ENCODE results near the gene BDH1. TPM values are rescaled to one million over a fixed set of nuclear protein-coding genes. Genes with fewer than 3 reads are reported as not detected.

BDH1 gene
- total and polyA plus RNA-seq, 2 of the 8 experiments (the other 6 are each of a cell fraction or from before 2014, with no cell fraction given), result 27.2 to 28.1 TPM

DNA sequence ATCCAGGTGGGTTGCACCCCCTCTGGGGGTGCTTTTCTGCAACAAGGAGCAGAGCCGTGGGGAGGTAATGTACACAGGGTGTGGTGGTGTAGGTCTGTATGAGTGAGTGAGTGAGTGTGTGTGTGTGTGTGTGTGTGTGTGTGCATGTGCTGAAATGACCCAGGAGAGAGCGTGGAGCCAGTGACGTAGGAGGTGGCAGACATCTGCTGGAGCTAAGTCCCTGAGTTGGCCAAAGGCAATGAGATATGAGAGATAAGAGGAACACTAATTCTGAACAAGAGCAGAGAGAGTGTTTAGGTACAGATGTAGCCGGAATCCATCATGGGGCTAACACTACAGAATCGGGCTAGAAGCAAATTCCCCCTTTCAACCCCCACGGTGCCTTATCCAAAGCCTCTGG lies 27.6 kb downstream of the BDH1 start:
- no peak overlapping the region for H2BK120ac ChIP-seq (replicated peaks; ENCODE audit: low read depth, low read length)
- no peak overlapping the region for H4K8ac ChIP-seq (ENCODE audit: extremely low read depth, insufficient read depth, low read length)
- no peak overlapping the region for H3K18ac ChIP-seq (ENCODE audit: extremely low read depth, low read length)
- no peak overlapping the region for H3K4me2 ChIP-seq (ENCODE audit: insufficient read depth in 1 of 2, low read depth in 2 of 2, low read length in 2 of 2)
- H3K4me1 ChIP-seq (replicated peaks in 1 of 4; ENCODE audit: control insufficient read depth in 3 of 4, insufficient read depth in 4 of 4, low read length in 3 of 4), result no peaks in the 10 kb centered on the region
- H3K79me2 ChIP-seq (ENCODE audit: control insufficient read depth in 1 of 2, insufficient read depth in 2 of 2, low read length in 2 of 2), result no peaks in the 10 kb centered on the region
- H3K23ac ChIP-seq (ENCODE audit: insufficient read length), result no peak overlapping the region
- no peak overlapping the region for H4K91ac ChIP-seq (replicated peaks; ENCODE audit: insufficient read length, low read length)
- WGBS, 2 experiments (ENCODE audit: extremely low coverage in 1 of 2, insufficient coverage in 1 of 2, insufficient read length in 1 of 2, insufficient replicate concordance in 2 of 2, low coverage in 1 of 2, low lambda C conversion rate in 2 of 2, missing lambda C conversion rate in 1 of 2), result 90% methylated on average over 6 of the region's 6 CpGs; no CpG with 5 or more reads in 1 of the 2 experiments
- no peak overlapping the region for H4K5ac ChIP-seq (ENCODE audit: insufficient read length, low read depth, low read length)
- H3K9me3 ChIP-seq (ENCODE audit: insufficient read depth in 2 of 2, low read depth in 1 of 2, low read length in 1 of 2), result no peaks in the 10 kb centered on the region
- no peak overlapping the region for H2BK15ac ChIP-seq (ENCODE audit: low read length)
- H3K23me2 ChIP-seq (ENCODE audit: low read depth, low read length), result no peaks in the 10 kb centered on the region; the same call in 1 of the 2 replicates
- H2AK5ac ChIP-seq (ENCODE audit: low read depth, low read length), result no peak overlapping the region
- DNase-seq (ENCODE audit: low read depth in 1 of 2, low spot score in 2 of 2) (no peak), FAIRE-seq (no peak)
- no peak overlapping the region for H3K27ac ChIP-seq (ENCODE audit: low read depth, low read length)
- H2BK12ac ChIP-seq (ENCODE audit: low read depth, low read length), result no peak overlapping the region
- no peak overlapping the region for H2BK20ac ChIP-seq (ENCODE audit: low read length)
- H3K9ac ChIP-seq (replicated peaks in 1 of 4; ENCODE audit: extremely low read depth in 1 of 4, low read depth in 3 of 4, low read length in 3 of 4), result no peak overlapping the region
- no peak for TF ChIP-seq EGR1 (IDR thresholded peaks at IDR 0.05; ENCODE audit: borderline replicate concordance, low read depth, low read length)
- TF ChIP-seq HDAC2 (IDR thresholded peaks at IDR 0.05; ENCODE audit: borderline replicate concordance in 1 of 2, low read depth in 2 of 2, low read length in 2 of 2), result no peak
- TF ChIP-seq EP300 (IDR thresholded peaks at IDR 0.05; ENCODE audit: borderline replicate concordance in 1 of 2, low read depth in 2 of 2, low read length in 2 of 2), result no peak
- no peak for TF ChIP-seq CREB1 (IDR thresholded peaks at IDR 0.05)
- TF ChIP-seq, protein P1, sequence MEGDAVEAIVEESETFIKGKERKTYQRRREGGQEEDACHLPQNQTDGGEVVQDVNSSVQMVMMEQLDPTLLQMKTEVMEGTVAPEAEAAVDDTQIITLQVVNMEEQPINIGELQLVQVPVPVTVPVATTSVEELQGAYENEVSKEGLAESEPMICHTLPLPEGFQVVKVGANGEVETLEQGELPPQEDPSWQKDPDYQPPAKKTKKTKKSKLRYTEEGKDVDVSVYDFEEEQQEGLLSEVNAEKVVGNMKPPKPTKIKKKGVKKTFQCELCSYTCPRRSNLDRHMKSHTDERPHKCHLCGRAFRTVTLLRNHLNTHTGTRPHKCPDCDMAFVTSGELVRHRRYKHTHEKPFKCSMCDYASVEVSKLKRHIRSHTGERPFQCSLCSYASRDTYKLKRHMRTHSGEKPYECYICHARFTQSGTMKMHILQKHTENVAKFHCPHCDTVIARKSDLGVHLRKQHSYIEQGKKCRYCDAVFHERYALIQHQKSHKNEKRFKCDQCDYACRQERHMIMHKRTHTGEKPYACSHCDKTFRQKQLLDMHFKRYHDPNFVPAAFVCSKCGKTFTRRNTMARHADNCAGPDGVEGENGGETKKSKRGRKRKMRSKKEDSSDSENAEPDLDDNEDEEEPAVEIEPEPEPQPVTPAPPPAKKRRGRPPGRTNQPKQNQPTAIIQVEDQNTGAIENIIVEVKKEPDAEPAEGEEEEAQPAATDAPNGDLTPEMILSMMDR (IDR thresholded peaks at IDR 0.05; ENCODE audit: control extremely low read depth in 1 of 3, insufficient read depth in 1 of 3, low read depth in 1 of 3, low read length in 3 of 3), result no peak
- TF ChIP-seq ZNF274 (IDR thresholded peaks at IDR 0.05; ENCODE audit: borderline replicate concordance, extremely low read depth, low read length), result no peak
- TF ChIP-seq GTF2F1 (IDR thresholded peaks at IDR 0.05; ENCODE audit: borderline replicate concordance, low read depth, low read length), result no peak
- TF ChIP-seq BACH1 (IDR thresholded peaks at IDR 0.05; ENCODE audit: low read length), result no peak
- no peak for TF ChIP-seq CBX5 (IDR thresholded peaks at IDR 0.05; ENCODE audit: low read depth, low read length)
- TF ChIP-seq HDAC6 (IDR thresholded peaks at IDR 0.05; ENCODE audit: low read depth, low read length), result no peak
- no peak for TF ChIP-seq GABPA (IDR thresholded peaks at IDR 0.05; ENCODE audit: borderline replicate concordance, insufficient read depth, low read length)
- no peak for TF ChIP-seq POLR2A (IDR thresholded peaks at IDR 0.05; ENCODE audit: control extremely low read depth in 1 of 2, low read depth in 2 of 2, low read length in 2 of 2)
- H3K4ac ChIP-seq (replicated peaks; ENCODE audit: insufficient read length, low read depth, low read length), result no peak overlapping the region
- no peak overlapping the region for H2AFZ ChIP-seq (ENCODE audit: low read length)
- no peak overlapping the region for H3K56ac ChIP-seq (replicated peaks; ENCODE audit: insufficient read length, low read depth, low read length)
- no peaks in the 10 kb centered on the region for H3K79me1 ChIP-seq (ENCODE audit: low read depth, low read length)
- H3K27me3 ChIP-seq (replicated peaks in 1 of 4; ENCODE audit: control insufficient read depth in 3 of 4, extremely low read depth in 1 of 4, insufficient read depth in 3 of 4, low read length in 3 of 4), result no peaks in the 10 kb centered on the region
- no peaks in the 10 kb centered on the region for H4K20me1 ChIP-seq (replicated peaks in 1 of 2; ENCODE audit: control insufficient read depth in 1 of 2, insufficient read depth in 2 of 2, low read length in 2 of 2)
- POLR2A ChIA-PET (ENCODE audit: partially characterized antibody), result no interaction called here
- H3K36me3 ChIP-seq (ENCODE audit: control insufficient read depth in 2 of 4, insufficient read depth in 4 of 4, low read length in 3 of 4), result peaks cover 0 to 12% (median 0%) of the 10 kb centered on the region in 4 experiments; a peak in 2 of 8 replicates
- no peak overlapping the region for H3K14ac ChIP-seq (ENCODE audit: insufficient read length)
- CTCF ChIA-PET (ENCODE audit: partially characterized antibody), result interaction anchor here (0.7 to 4.2 kb wide), 9 partner anchors 8 to 154 kb away, joined by 3 to 35 read pairs (median 6); no protein-coding TSS in a partner anchor
- H2BK5ac ChIP-seq (ENCODE audit: low read depth, low read length), result no peak overlapping the region
- H3K4me3 ChIP-seq (ENCODE audit: extremely low read depth in 1 of 4, insufficient read depth in 2 of 4, low read depth in 3 of 4, low read length in 4 of 4), result no peak overlapping the region
